Activated T-cell treated with anti-CD3 and anti-CD28 coated beads for 4 hours (primary cell): ENCODE measurements around the gene KLHL25.

ENCODE experiments used
- DNase-seq: peaks from one replicate; pipeline ENCODE4 v3.0.0-alpha.2; 2020

KLHL25 gene

GRCh38 chr15:85746641-85747040, 48.1 kb downstream of the KLHL25 start:
- no peak for DNase-seq

- no peak for DNase-seq
Measured at GRCh38 chr15:85745525-85746150, 49.1 kb downstream of the KLHL25 start.

GRCh38 chr15:85745023-85745422, 49.7 kb downstream of the KLHL25 start:
- no peak for DNase-seq

GRCh38 chr15:85744579-85744978, 50.1 kb downstream of the KLHL25 start:
- DNase-seq, result no peak

- no peak for DNase-seq
Measured at GRCh38 chr15:85743392-85744055, 51.2 kb downstream of the KLHL25 start.

GRCh38 chr15:85742186-85742821, 52.4 kb downstream of the KLHL25 start:
- no peak for DNase-seq

- DNase-seq, result no peak
Measured at GRCh38 chr15:85741662-85742061, 53.1 kb downstream of the KLHL25 start.

GRCh38 chr15:85741021-85741421, 53.7 kb downstream of the KLHL25 start:
- no peak for DNase-seq

- no peak for DNase-seq
Measured at GRCh38 chr15:85737061-85737460, 57.7 kb downstream of the KLHL25 start.

GRCh38 chr15:85733416-85733815, 61.3 kb downstream of the KLHL25 start:
- DNase-seq, result no peak

- peak; percentile 33 for DNase-seq
Measured at GRCh38 chr15:85730001-85730820, 64.5 kb downstream of the KLHL25 start.

- DNase-seq, result no peak
Measured at GRCh38 chr15:85727068-85727467, 67.7 kb downstream of the KLHL25 start.

- DNase-seq, result no peak
Measured at GRCh38 chr15:85726454-85726853, 68.3 kb downstream of the KLHL25 start.

- DNase-seq, result no peak
Measured at GRCh38 chr15:85725564-85725963, 69.2 kb downstream of the KLHL25 start.

GRCh38 chr15:85725019-85725418, 69.7 kb downstream of the KLHL25 start:
- no peak for DNase-seq

- DNase-seq, result no peak
Measured at GRCh38 chr15:85723960-85724945, 70.5 kb downstream of the KLHL25 start.

GRCh38 chr15:85722374-85723152, 72.2 kb downstream of the KLHL25 start:
- no peak for DNase-seq

GRCh38 chr15:85718981-85719380, 75.7 kb downstream of the KLHL25 start:
- DNase-seq, result no peak

GRCh38 chr15:85718271-85718971, 76.3 kb downstream of the KLHL25 start:
- no peak for DNase-seq

GRCh38 chr15:85717212-85717611, 77.5 kb downstream of the KLHL25 start:
- DNase-seq, result no peak

- DNase-seq, result no peak
Measured at GRCh38 chr15:85716261-85716660, 78.5 kb downstream of the KLHL25 start.
